ENCODE measurements around the gene CACNB3. TPM values are rescaled to one million over a fixed set of nuclear protein-coding genes. Genes with fewer than 3 reads are reported as not detected.
A peak's percentile ranks its signal among the peaks of the same experiment; 100 is the strongest.

The CACNB3 gene
- total and polyA plus RNA-seq, 9 of the 15 experiments (the other 6 are each of a cell fraction or from before 2014, with no cell fraction given), result 0.24 to 2.0 (median 1.5) TPM

- TF ChIP-seq NFATC3 (IDR thresholded peaks at IDR 0.05), result no peak
- TF ChIP-seq ETS1 (conservative IDR thresholded peaks at IDR 0.05; ENCODE audit: control insufficient read depth, low read depth, low read length), result no peak
- 0 out of 2 replicates have a peak, but pooled peaks have one; percentile 42 for TF ChIP-seq JUNB (CRISPR knock-in tag; conservative IDR thresholded peaks at IDR 0.05)
- TF ChIP-seq KDM5B (IDR thresholded peaks at IDR 0.05; ENCODE audit: insufficient replicate concordance, low read depth, low read length), result no peak
- no peak for TF ChIP-seq GABPB2 (CRISPR knock-in tag; conservative IDR thresholded peaks at IDR 0.05)
Observed at GRCh38 chr12:48779869-48780268, 38.4 kb upstream of the CACNB3 start (continued).

GRCh38 chr12:48780381-48781025 is 37.8 kb upstream of the CACNB3 start:
- intact Hi-C loops (cut with micrococcal nuclease) (no loop called here), in situ Hi-C loops (cut with MboI) (loop anchor here (25.0 kb wide), 1 partner anchor 243 kb away; the partner anchor contains the start of gene OR8S1)
- Histone ChIP-seq H3K4me2 (ENCODE audit: insufficient read depth, low read length) (no peak overlapping the region), H3K4me1 (replicated peaks in 1 of 2; ENCODE audit: control insufficient read depth in 2 of 2, insufficient read depth in 2 of 2, low read length in 2 of 2) (peaks cover 0 to 13% of the 10 kb centered on the region in 2 experiments; a peak in 3 of 5 replicates), H3K27me3 (ENCODE audit: control insufficient read depth in 2 of 2, insufficient read depth in 2 of 2, low read length in 2 of 2) (peaks cover 29 to 74% of the 10 kb centered on the region in 2 experiments), H3K9me3 (replicated peaks; ENCODE audit: control insufficient read depth, insufficient read depth, low read depth, low read length) (no peaks in the 10 kb centered on the region), H3K4me3 (no peak overlapping the region), H3K79me2 (ENCODE audit: control insufficient read depth, insufficient read depth, low read length) (no peaks in the 10 kb centered on the region), H3K9me1 (ENCODE audit: control insufficient read depth, insufficient read depth, low read length) (no peaks in the 10 kb centered on the region), H3K9ac (ENCODE audit: insufficient read depth in 1 of 2, low read depth in 2 of 2, low read length in 2 of 2) (0 out of 4 replicates have a peak overlapping the region, but pooled peaks of 1 of the 2 experiments have one; percentile 27), H4K20me1 (replicated peaks; ENCODE audit: control insufficient read depth, insufficient read depth, low read length) (peaks cover 12% of the 10 kb centered on the region; the same call in 1 of the 2 replicates), H2AFZ (ENCODE audit: low read depth, low read length) (no peak overlapping the region), H3K27ac (ENCODE audit: extremely low read depth, low read depth, low read length) (no peak overlapping the region), H3K36me3 (ENCODE audit: control insufficient read depth, insufficient read depth, low read length) (no peaks in the 10 kb centered on the region)
- no TSS peak for BruUV-seq (replicated peaks)
- ATAC-seq (no peak), FAIRE-seq (no peak), DNase-seq (ENCODE audit: extremely low read depth in 1 of 4, low spot score in 3 of 4) (no peak)
- POLR2A ChIA-PET, result interaction anchor here (1.0 to 1.2 kb wide), 2 partner anchors 8 to 24 kb away, joined by 3 to 4 read pairs; no protein-coding TSS in a partner anchor
- CTCF ChIA-PET (ENCODE audit: low intra/inter-chr PET ratio), result no interaction called here
- WGBS (ENCODE audit: insufficient coverage, low coverage, missing lambda C conversion rate), result 5% methylated on average over 11 of the region's 11 CpGs
- TF ChIP-seq HOMEZ (CRISPR knock-in tag; IDR thresholded peaks at IDR 0.05), result no peak
- no peak for TF ChIP-seq TAF7 (tag; IDR thresholded peaks at IDR 0.05)
- TF ChIP-seq ZNF785 (CRISPR knock-in tag; IDR thresholded peaks at IDR 0.05), result no peak
- TF ChIP-seq NBN (IDR thresholded peaks at IDR 0.05; ENCODE audit: low read depth), result no peak
- no peak for TF ChIP-seq FUS (optimal IDR thresholded peaks at IDR 0.05; ENCODE audit: low read depth, low read length)
- TF ChIP-seq CXXC5 (CRISPR knock-in tag; IDR thresholded peaks at IDR 0.05), result no peak
- TF ChIP-seq ZNF280B (CRISPR knock-in tag; IDR thresholded peaks at IDR 0.05), result no peak
- TF ChIP-seq OTX1 (CRISPR knock-in tag; IDR thresholded peaks at IDR 0.05), result no peak
- no peak for TF ChIP-seq GTF2F1 (IDR thresholded peaks at IDR 0.05; ENCODE audit: low read depth, low read length)
- TF ChIP-seq POLR2A (conservative IDR thresholded peaks at IDR 0.05), result no peak
- TF ChIP-seq ZNF239 (CRISPR knock-in tag; IDR thresholded peaks at IDR 0.05), result no peak
